Right lobe of liver (tissue), 4 donors: ENCODE data around the gene UTP18.

Source experiments
- CTCF ChIP-seq, 4 donors: fragments of 200-600 bp in 3 of 4; fragments of 450-650 bp in 1 of 4; IDR thresholded peaks; one replicate each; pipeline versions ENCODE4 v1.5.1 to v1.8.0; 2016 to 2022; ENCODE audit warnings: antibody characterized with exemption in 4 of 4, mild to moderate bottlenecking in 2 of 4
- POLR2A ChIP-seq: fragments of 450-650 bp; IDR thresholded peaks from one replicate; pipeline ENCODE4 v1.6.1; 2017; ENCODE audit warnings: antibody characterized with exemption, mild to moderate bottlenecking
- donor health status: DM: no; HTN: no; CAD: no.
- donor health status: DM: no; HTN: no; CAD: no.
- donor health status: DM: no; HTN: yes; CAD: no.

- TF ChIP-seq CTCF (IDR thresholded peaks at IDR 0.05) (no peak), POLR2A (no peak)
Measured at GRCh38 chr17:51305182-51305581, 44.8 kb downstream of the UTP18 start.
